GM21825 (cell line): ENCODE results near the gene SIK2.
"Not testable (repeated sequence)": the region's sequence is repeated elsewhere in the genome, so short reads cannot be mapped to it uniquely, and the experiment has no call there.

Source experiments
- ATAC-seq: cut with Tn5 transposase; IDR thresholded peaks from one replicate; pipeline ENCODE4 v1.9.1; 2021; ENCODE audit warnings: mild to moderate bottlenecking, moderate library complexity; ENCODE audit not compliant: unreplicated experiment

The SIK2 gene

GRCh38 chr11:111654601-111655000, 52.4 kb downstream of the SIK2 start:
- ATAC-seq = no peak

GRCh38 chr11:111655924-111656323, 53.7 kb downstream of the SIK2 start:
- ATAC-seq = no peak

GRCh38 chr11:111657905-111658304, 55.7 kb downstream of the SIK2 start:
- not testable (repeated sequence) for ATAC-seq

GRCh38 chr11:111658493-111658892, 56.2 kb downstream of the SIK2 start:
- ATAC-seq = not testable (repeated sequence)

GRCh38 chr11:111659201-111660115, 57.2 kb downstream of the SIK2 start:
- no peak for ATAC-seq

GRCh38 chr11:111660822-111661221, 58.6 kb downstream of the SIK2 start:
- ATAC-seq = no peak

GRCh38 chr11:111663820-111664219, 61.6 kb downstream of the SIK2 start:
- no peak for ATAC-seq

- no peak for ATAC-seq
Observed at GRCh38 chr11:111665777-111666176, 63.5 kb downstream of the SIK2 start.

GRCh38 chr11:111668980-111669379, 66.7 kb downstream of the SIK2 start:
- ATAC-seq = no peak

- no peak for ATAC-seq
Observed at GRCh38 chr11:111671383-111671782, 69.1 kb downstream of the SIK2 start.

GRCh38 chr11:111672949-111673348, 70.7 kb downstream of the SIK2 start:
- ATAC-seq = no peak

- no peak for ATAC-seq
Observed at GRCh38 chr11:111674941-111675340, 72.7 kb downstream of the SIK2 start.

- no peak for ATAC-seq
Observed at GRCh38 chr11:111675891-111676290, 73.6 kb downstream of the SIK2 start.

GRCh38 chr11:111676878-111677585, 74.8 kb downstream of the SIK2 start:
- ATAC-seq = no peak

- no peak for ATAC-seq
Observed at GRCh38 chr11:111680486-111681175, 78.4 kb downstream of the SIK2 start.

- no peak for ATAC-seq
Observed at GRCh38 chr11:111683806-111684205, 81.6 kb downstream of the SIK2 start.

GRCh38 chr11:111684251-111684650, 82.0 kb downstream of the SIK2 start:
- no peak for ATAC-seq

GRCh38 chr11:111688013-111688412, 85.8 kb downstream of the SIK2 start:
- ATAC-seq = no peak

GRCh38 chr11:111691176-111691575, 88.9 kb downstream of the SIK2 start:
- ATAC-seq = no peak

- ATAC-seq = no peak
Observed at GRCh38 chr11:111691741-111692140, 89.5 kb downstream of the SIK2 start.

GRCh38 chr11:111693224-111693937, 91.1 kb downstream of the SIK2 start:
- no peak for ATAC-seq
